NB4 (cell line): ENCODE data around the gene SNAI3.

ENCODE experiments used
- DNase-seq: peaks from one replicate; pipeline ENCODE4 v3.0.0; 2010; ENCODE audit warnings: low read depth
- H3K4me3 ChIP-seq: one replicate; pipeline ENCODE4 v1.5.1; 2011; ENCODE audit warnings: mild to moderate bottlenecking, low read depth, low read length, moderate library complexity
- CTCF ChIP-seq: IDR thresholded peaks from one replicate; pipeline ENCODE4 v1.5.1; 2012; ENCODE audit warnings: low read depth, low read length
- MAX ChIP-seq: IDR thresholded peaks from 2 replicates; pipeline ENCODE4 v1.6.1; 2011; ENCODE audit warnings: low read depth, low read length
- MYC ChIP-seq: IDR thresholded peaks from 2 replicates; pipeline ENCODE4 v1.6.1; 2011; ENCODE audit warnings: low read depth, low read length
- POLR2A ChIP-seq: IDR thresholded peaks from 2 replicates; pipeline ENCODE4 v1.6.1; 2011; ENCODE audit warnings: mild to moderate bottlenecking; ENCODE audit not compliant: insufficient read length; ENCODE audit errors: extremely low read depth

SNAI3 gene

GRCh38 chr16:88681084-88681680 lies 5.1 kb downstream of the SNAI3 start:
- TF ChIP-seq MYC (no peak), CTCF (peak; percentile 47)
- H3K4me3 ChIP-seq: no peak overlapping the region
- DNase-seq: peak; percentile 62

- DNase-seq: no peak
- no peak overlapping the region for H3K4me3 ChIP-seq
- no peak for TF ChIP-seq MYC
- no peak for TF ChIP-seq CTCF
- TF ChIP-seq MAX: no peak
- no peak for TF ChIP-seq POLR2A
These were observed 5.7 kb downstream of the SNAI3 start for GRCh38 chr16:88680554-88681083.

GRCh38 chr16:88678224-88678979 lies 7.9 kb downstream of the SNAI3 start:
- H3K4me3 ChIP-seq: no peak overlapping the region
- no peak for DNase-seq
- TF ChIP-seq MAX: no peak
- TF ChIP-seq MYC: no peak
- no peak for TF ChIP-seq POLR2A

GRCh38 chr16:88677721-88678120 lies 8.6 kb downstream of the SNAI3 start:
- no peak for DNase-seq
- H3K4me3 ChIP-seq: no peak overlapping the region
- TF ChIP-seq POLR2A (no peak), CTCF (no peak), MAX (no peak), MYC (no peak)

- H3K4me3 ChIP-seq: no peak overlapping the region
- DNase-seq: no peak
- no peak for TF ChIP-seq MYC
- TF ChIP-seq MAX: no peak
- no peak for TF ChIP-seq POLR2A
These were observed 9.6 kb downstream of the SNAI3 start for GRCh38 chr16:88676502-88677242.

- TF ChIP-seq MAX (no peak), MYC (no peak), CTCF (no peak), POLR2A (no peak)
- H3K4me3 ChIP-seq: no peak overlapping the region
- DNase-seq: no peak
These were observed 12.5 kb downstream of the SNAI3 start for GRCh38 chr16:88673716-88674379.
